8988T (cell line): ENCODE measurements around the gene GPR12.
"Not testable (repeated sequence)": the region's sequence is repeated elsewhere in the genome, so short reads cannot be mapped to it uniquely, and the experiment has no call there.

Source experiments
- DNase-seq: peaks from one replicate; pipeline ENCODE4 v3.0.0; 2011

Gene GPR12

GRCh38 chr13:26743971-26744370 is 16.6 kb downstream of the GPR12 start:
- DNase-seq: no peak

GRCh38 chr13:26742691-26743358 is 17.8 kb downstream of the GPR12 start:
- DNase-seq: no peak

GRCh38 chr13:26735677-26736076 is 24.9 kb downstream of the GPR12 start:
- DNase-seq: no peak

- no peak for DNase-seq
Observed at GRCh38 chr13:26727633-26728032, 33.0 kb downstream of the GPR12 start.

GRCh38 chr13:26727122-26727521 is 33.5 kb downstream of the GPR12 start:
- no peak for DNase-seq

GRCh38 chr13:26726684-26727083 is 33.9 kb downstream of the GPR12 start:
- DNase-seq: no peak

GRCh38 chr13:26723620-26724019 is 37.0 kb downstream of the GPR12 start:
- not testable (repeated sequence) for DNase-seq

GRCh38 chr13:26722321-26722720 is 38.3 kb downstream of the GPR12 start:
- DNase-seq: no peak

GRCh38 chr13:26721251-26722121 is 39.1 kb downstream of the GPR12 start:
- no peak for DNase-seq

GRCh38 chr13:26719356-26719945 is 41.1 kb downstream of the GPR12 start:
- DNase-seq: no peak

- DNase-seq: no peak
Observed at GRCh38 chr13:26718872-26719271, 41.7 kb downstream of the GPR12 start.

GRCh38 chr13:26718146-26718545 is 42.4 kb downstream of the GPR12 start:
- no peak for DNase-seq

GRCh38 chr13:26716984-26717383 is 43.6 kb downstream of the GPR12 start:
- DNase-seq: no peak

- no peak for DNase-seq
Observed at GRCh38 chr13:26713341-26713740, 47.2 kb downstream of the GPR12 start.

GRCh38 chr13:26711211-26711610 is 49.4 kb downstream of the GPR12 start:
- no peak for DNase-seq

GRCh38 chr13:26710166-26710565 is 50.4 kb downstream of the GPR12 start:
- DNase-seq: no peak

GRCh38 chr13:26709461-26709860 is 51.1 kb downstream of the GPR12 start:
- no peak for DNase-seq

- no peak for DNase-seq
Observed at GRCh38 chr13:26708007-26708297, 52.6 kb downstream of the GPR12 start.

GRCh38 chr13:26707122-26708006 is 53.2 kb downstream of the GPR12 start:
- DNase-seq: peak; percentile 34

GRCh38 chr13:26706381-26706780 is 54.2 kb downstream of the GPR12 start:
- no peak for DNase-seq

- no peak for DNase-seq
Observed at GRCh38 chr13:26705536-26705935, 55.0 kb downstream of the GPR12 start.
